Pons (tissue), 1 donor: Measurements from ENCODE around the gene PPP2R2C.

ENCODE experiments used
- DNase-seq: peaks from one replicate; pipeline ENCODE4 v3.0.0-alpha.2; 2016; ENCODE audit warnings: low spot score

The PPP2R2C gene

GRCh38 chr4:6380746-6381410 lies 91.5 kb downstream of the PPP2R2C start:
- no peak for DNase-seq

- no peak for DNase-seq
Measured at GRCh38 chr4:6379767-6380745, 92.4 kb downstream of the PPP2R2C start.

GRCh38 chr4:6378493-6379445 lies 93.6 kb downstream of the PPP2R2C start:
- no peak for DNase-seq

GRCh38 chr4:6377626-6378492 lies 94.6 kb downstream of the PPP2R2C start:
- no peak for DNase-seq

GRCh38 chr4:6375620-6376295 lies 96.7 kb downstream of the PPP2R2C start:
- no peak for DNase-seq

GRCh38 chr4:6374575-6374974 lies 97.8 kb downstream of the PPP2R2C start:
- DNase-seq = no peak

GRCh38 chr4:6373541-6374410 lies 98.6 kb downstream of the PPP2R2C start:
- no peak for DNase-seq

GRCh38 chr4:6372649-6373525 lies 99.5 kb downstream of the PPP2R2C start:
- no peak for DNase-seq

GRCh38 chr4:6371812-6372211 lies 100.6 kb downstream of the PPP2R2C start:
- no peak for DNase-seq

- DNase-seq = no peak
Measured at GRCh38 chr4:6371271-6371670, 101.1 kb downstream of the PPP2R2C start.

- DNase-seq = no peak
Measured at GRCh38 chr4:6369924-6370645, 102.3 kb downstream of the PPP2R2C start.

GRCh38 chr4:6369511-6369910 lies 102.9 kb downstream of the PPP2R2C start:
- no peak for DNase-seq

GRCh38 chr4:6369035-6369434 lies 103.4 kb downstream of the PPP2R2C start:
- DNase-seq = no peak

GRCh38 chr4:6368601-6369000 lies 103.8 kb downstream of the PPP2R2C start:
- DNase-seq = no peak

- no peak for DNase-seq
Measured at GRCh38 chr4:6368096-6368495, 104.3 kb downstream of the PPP2R2C start.

GRCh38 chr4:6367371-6367851 lies 105.0 kb downstream of the PPP2R2C start:
- no peak for DNase-seq

GRCh38 chr4:6366581-6366980 lies 105.8 kb downstream of the PPP2R2C start:
- DNase-seq = no peak
